Epithelial cell of proximal tubule (primary cell): Measurements from ENCODE around the gene SERGEF. TPM values are rescaled to one million over a fixed set of nuclear protein-coding genes. Genes with fewer than 3 reads are reported as not detected.

Experiments used
- DNase-seq: peaks from one replicate; pipeline ENCODE4 v3.0.0-alpha.2; 2011; ENCODE audit warnings: low read depth
- H3K4me3 ChIP-seq: 2 replicates; pipeline ENCODE4 v1.5.1; 2011; ENCODE audit warnings: low read depth, mild to moderate bottlenecking, low read length
- CTCF ChIP-seq: conservative IDR thresholded peaks from 2 replicates; pipeline ENCODE4 v1.5.1; 2012; ENCODE audit warnings: low read depth, mild to moderate bottlenecking, low read length
- total RNA-seq: library from RNA; depleted of rRNA; stranded (reverse); fragments of >200 nt; gene quantifications from 2 replicates; pipeline ENCODE4 v1.2.3, GENCODE V29; 2015

SERGEF gene
- total RNA-seq, 1 donor from 2014 or later = 30.6 TPM

GRCh38 chr11:17786824-17787525 lies 225.9 kb downstream of the SERGEF start:
- TF ChIP-seq CTCF = no peak
- no peak for DNase-seq
- H3K4me3 ChIP-seq = no peak overlapping the region

GRCh38 chr11:17783878-17784277 lies 229.0 kb downstream of the SERGEF start:
- H3K4me3 ChIP-seq = no peak overlapping the region
- no peak for DNase-seq
- no peak for TF ChIP-seq CTCF

GRCh38 chr11:17782603-17783337 lies 230.1 kb downstream of the SERGEF start:
- no peak overlapping the region for H3K4me3 ChIP-seq
- TF ChIP-seq CTCF = no peak
- no peak for DNase-seq

- H3K4me3 ChIP-seq = no peak overlapping the region
- no peak for DNase-seq
- no peak for TF ChIP-seq CTCF
Measured at GRCh38 chr11:17782145-17782544, 230.7 kb downstream of the SERGEF start.

GRCh38 chr11:17781626-17782025 lies 231.2 kb downstream of the SERGEF start:
- no peak for DNase-seq
- no peak overlapping the region for H3K4me3 ChIP-seq
- TF ChIP-seq CTCF = no peak

- no peak overlapping the region for H3K4me3 ChIP-seq
- TF ChIP-seq CTCF = no peak
- no peak for DNase-seq
Measured at GRCh38 chr11:17781221-17781620, 231.6 kb downstream of the SERGEF start.
